Heart right ventricle (tissue), 16 donors: ENCODE data around the gene COX6A2. TPM values are rescaled to one million over a fixed set of nuclear protein-coding genes. Genes with fewer than 3 reads are reported as not detected.

ENCODE experiments used
- ATAC-seq, 8 donors: fragments of 200-7000 bp; cut with Tn5 transposase; one replicate each; pipeline ENCODE4 v1.9.1; 2020; ENCODE audit warnings: mild to moderate bottlenecking in 8 of 8, moderate library complexity in 8 of 8, moderate number of reproducible peaks in 1 of 8
- DNase-seq, 2 donors: peaks; one replicate each; pipeline ENCODE4 v3.0.0-alpha.2; 2020
- H3K27ac ChIP-seq, 10 donors: fragments of 200-600 bp; sonication (generic) in 2 of 10; one replicate each; pipeline versions ENCODE4 v1.5.0 to v1.8.0; 2020 to 2022; ENCODE audit warnings: mild to moderate bottlenecking in 3 of 10
- H3K27me3 ChIP-seq, 7 donors: fragments of 200-600 bp; one replicate each; pipeline ENCODE4 v1.8.0; 2021 to 2022; ENCODE audit warnings: mild to moderate bottlenecking in 2 of 7
- H3K36me3 ChIP-seq, 9 donors: fragments of 200-600 bp; sonication (generic) in 1 of 9; one replicate each; pipeline versions ENCODE4 v1.5.0 to v1.8.0; 2020 to 2022; ENCODE audit warnings: mild to moderate bottlenecking in 2 of 9
- H3K4me1 ChIP-seq, 9 donors: fragments of 200-600 bp; sonication (generic) in 1 of 9; one replicate each; pipeline versions ENCODE4 v1.5.0 to v1.8.0; 2020 to 2022; ENCODE audit warnings: mild to moderate bottlenecking in 4 of 9
- H3K4me3 ChIP-seq, 10 donors: fragments of 200-600 bp; sonication (generic) in 2 of 10; one replicate each; pipeline versions ENCODE4 v1.5.0 to v1.8.0; 2020 to 2022; ENCODE audit warnings: mild to moderate bottlenecking in 7 of 10, moderate library complexity in 2 of 10
- H3K9me3 ChIP-seq, 11 donors: fragments of 200-600 bp in 10 of 11; sonication (generic) in 2 of 11; one replicate each; pipeline versions ENCODE4 v1.5.0 to v1.8.0; 2013 to 2022; ENCODE audit warnings: mild to moderate bottlenecking in 2 of 11, control low read depth in 1 of 11, moderate library complexity in 1 of 11
- CTCF ChIP-seq, 9 donors: fragments of 200-600 bp; sonication (generic) in 2 of 9; IDR thresholded peaks; one replicate each; pipeline versions ENCODE4 v1.5.0 to v1.8.0; 2021 to 2022; ENCODE audit warnings: antibody characterized with exemption in 9 of 9, mild to moderate bottlenecking in 5 of 9, moderate library complexity in 1 of 9
- WGBS, 2 donors: extraction: QIAGEN DNeasy Blood & Tissue Kit; methylation state at CpG; one replicate each; pipeline ENCODE4 v1.1.7; 2013; ENCODE audit warnings: inconsistent platforms in 1 of 2; 5-methylcytosine and 5-hydroxymethylcytosine counted together
- intact Hi-C, 10 donors: fragments of 100-400 bp; cut with DNase I; formaldehyde crosslinking; loops; one replicate each; pipeline versions ENCODE4 v1.11.1 to v1.14.2; 2022
- polyA plus RNA-seq, 2 donors: library from polyadenylated mRNA; stranded (reverse); fragments of 200-250 nt; gene quantifications; one replicate each; pipeline ENCODE4 v1.2.3, GENCODE V29; 2013
- total RNA-seq, 10 donors: library from RNA; stranded (reverse); fragmentation: NEBNext Ultra II Directional in 3 of 10; extraction: Animal tissue kit (Norgen Biotek cat#: 25700) in 3 of 10; gene quantifications; one replicate each; pipeline versions ENCODE4 v1.2.1 to v1.2.4, GENCODE V29; 2021 to 2023
- donor health status: Arrhythmogenic right ventricular cardiomyopathy.
- donor health status: ischemic (EF 13 %, LVEDD 7.1; RV severe dilation, severe dysfunction).
- donor health status: healthy with polysubstance abuse.
- donor health status: DM: no; HTN: yes; CAD: no.
- donor health status: DM: no; HTN: no; CAD: no.
- donor health status: ischemic (EF 25% LVEDD 6.9; RV normal size, moderate dysfunction).
- donor health status: ischemic (EF 25% LVEDD 5.7; RV mildly dilated, moderate dysfunction).
- donor health status: healthy.
- donor health status: DM: yes; HTN: yes; CAD: no.
- donor health status: Ischemic cardiomyopathy.
- donor health status: ischemic (EF 35%, LVEDD 5.7; RV mildly dilated, moderate dysfunction).
- donor health status: nonischemic (EF 11% LVEDD 7.7; RV severe dilation, severe dysfunction).
- donor health status: DM: yes; HTN: yes; CAD: no.
- donor health status: PGD.
- donor health status: ischemic (EF 29% LVEDD 5.4; RV normal size, mild dysfunction).
- donor health status: nonischemic (EF 23%, LVEDD 6.1; RV moderate dilation, normal function).

COX6A2 gene
- total and polyA plus RNA-seq, 12 donors = 615 to 9,450 (median 1,411) TPM

GRCh38 chr16:31456988-31457360, 28.8 kb upstream of the COX6A2 start:
- peaks cover 15 to 76% (median 69%) of the 10 kb centered on the region in 9 donors for H3K4me1 ChIP-seq
- no peak for DNase-seq
- TF ChIP-seq CTCF (IDR thresholded peaks at IDR 0.05) = no peak
- no peaks in the 10 kb centered on the region for H3K9me3 ChIP-seq
- H3K4me3 ChIP-seq = peak overlapping the region in 6 of 10 donors; percentile 72 to 88 (median 78)
- peaks cover 0 to 10% (median 1%) of the 10 kb centered on the region in 9 donors for H3K36me3 ChIP-seq
- H3K27me3 ChIP-seq = no peaks in the 10 kb centered on the region
- WGBS, 2 donors = 69 to 77% methylated on average over 8 of the region's 8 CpGs
- intact Hi-C loops = loop anchor here in 5 of 10 donors (5.0 to 10.0 kb wide), 6 partner anchors 272 to 500 kb away; partner anchors contain the start of genes FUS (in 3 of the 5), KAT8 (in 1 of the 5), SETD1A (in 1 of the 5) and ZNF267 (in 1 of the 5)
- ATAC-seq = no peak
- H3K27ac ChIP-seq = peak overlapping the region in 3 of 10 donors; percentile 12 to 98 (median 95)

- H3K4me1 ChIP-seq = peaks cover 15 to 81% (median 69%) of the 10 kb centered on the region in 9 donors
- H3K27ac ChIP-seq = peak overlapping the region in 2 of 10 donors; percentile 7 to 41
- H3K27me3 ChIP-seq = no peaks in the 10 kb centered on the region
- no peak overlapping the region for H3K4me3 ChIP-seq
- ATAC-seq (no peak), DNase-seq (no peak)
- H3K9me3 ChIP-seq = no peaks in the 10 kb centered on the region
- 65 to 69% methylated on average over 17 of the region's 17 CpGs for WGBS, 2 donors
- peaks cover 0 to 5% (median 0%) of the 10 kb centered on the region in 9 donors for H3K36me3 ChIP-seq
- intact Hi-C loops = loop anchor here in 5 of 10 donors (5.0 to 10.0 kb wide), 6 partner anchors 271 to 498 kb away; partner anchors contain the start of genes FUS (in 3 of the 5), KAT8 (in 1 of the 5), SETD1A (in 1 of the 5) and ZNF267 (in 1 of the 5)
- peak in 5 of 9 donors; percentile 23 to 45 (median 24) for TF ChIP-seq CTCF (IDR thresholded peaks at IDR 0.05)
These were observed 27.6 kb upstream of the COX6A2 start for GRCh38 chr16:31455601-31456314.

- no peak for TF ChIP-seq CTCF (IDR thresholded peaks at IDR 0.05)
- peak overlapping the region in 9 of 10 donors; percentile 18 to 77 (median 39) for H3K27ac ChIP-seq
- DNase-seq = no peak
- H3K4me3 ChIP-seq = peak overlapping the region in 1 of 10 donors; percentile 7
- H3K36me3 ChIP-seq = peaks cover 0 to 5% (median 0%) of the 10 kb centered on the region in 9 donors
- peaks cover 15 to 73% (median 62%) of the 10 kb centered on the region in 9 donors for H3K4me1 ChIP-seq
- intact Hi-C loops = loop anchor here in 5 of 10 donors (5.0 to 10.0 kb wide), 4 partner anchors 269 to 414 kb away; partner anchors contain the start of genes FUS (in 3 of the 5) and KAT8 (in 1 of the 5)
- no peaks in the 10 kb centered on the region for H3K9me3 ChIP-seq
- ATAC-seq = peak in 3 of 8 donors; percentile 3 to 7 (median 5)
- H3K27me3 ChIP-seq = no peaks in the 10 kb centered on the region
- WGBS, 2 donors = 44 to 45% methylated on average over 20 of the region's 20 CpGs
These were observed 25.4 kb upstream of the COX6A2 start for GRCh38 chr16:31453255-31454204.
